HG03469 (cell line): ENCODE data around the gene TDG.

Experiments used
- ATAC-seq: cut with Tn5 transposase; IDR thresholded peaks from one replicate; pipeline ENCODE4 v1.9.1; 2021; ENCODE audit warnings: mild to moderate bottlenecking, moderate library complexity, moderate number of reproducible peaks; ENCODE audit not compliant: unreplicated experiment

TDG gene

GRCh38 chr12:103958621-103959020 lies 7.1 kb upstream of the TDG start:
- no peak for ATAC-seq

GRCh38 chr12:103960616-103961227 lies 5.0 kb upstream of the TDG start:
- no peak for ATAC-seq

- ATAC-seq = no peak
These were observed 3.2 kb upstream of the TDG start for GRCh38 chr12:103962493-103962892.

- no peak for ATAC-seq
These were observed 867 bp upstream of the TDG start for GRCh38 chr12:103964805-103965204.

GRCh38 chr12:103965255-103965589 lies 450 bp upstream of the TDG start:
- ATAC-seq = no peak

- ATAC-seq = no peak
These were observed 1.1 kb downstream of the TDG start for GRCh38 chr12:103966736-103967135.

GRCh38 chr12:103969391-103969790 lies 3.7 kb downstream of the TDG start:
- ATAC-seq = no peak

GRCh38 chr12:103973909-103974308 lies 8.2 kb downstream of the TDG start:
- ATAC-seq = no peak

- no peak for ATAC-seq
These were observed 9.7 kb downstream of the TDG start for GRCh38 chr12:103975368-103975767.

GRCh38 chr12:103978384-103978982 lies 12.8 kb downstream of the TDG start:
- ATAC-seq = no peak

GRCh38 chr12:103986829-103987228 lies 21.2 kb downstream of the TDG start:
- no peak for ATAC-seq

- ATAC-seq = no peak
These were observed 28.6 kb downstream of the TDG start for GRCh38 chr12:103994235-103994634.

GRCh38 chr12:103996595-103996994 lies 30.9 kb downstream of the TDG start:
- no peak for ATAC-seq

GRCh38 chr12:103997286-103997900 lies 31.7 kb downstream of the TDG start:
- no peak for ATAC-seq

GRCh38 chr12:103998976-103999375 lies 33.3 kb downstream of the TDG start:
- ATAC-seq = no peak

- no peak for ATAC-seq
These were observed 35.2 kb downstream of the TDG start for GRCh38 chr12:104000807-104001434.

GRCh38 chr12:104002686-104003085 lies 37.0 kb downstream of the TDG start:
- no peak for ATAC-seq

GRCh38 chr12:104003596-104003995 lies 37.9 kb downstream of the TDG start:
- no peak for ATAC-seq

- no peak for ATAC-seq
These were observed 41.3 kb downstream of the TDG start for GRCh38 chr12:104006929-104007328.

- no peak for ATAC-seq
These were observed 44.4 kb downstream of the TDG start for GRCh38 chr12:104010121-104010520.

- ATAC-seq = no peak
These were observed 45.0 kb downstream of the TDG start for GRCh38 chr12:104010606-104011169.

- no peak for ATAC-seq
These were observed 45.6 kb downstream of the TDG start for GRCh38 chr12:104011253-104011652.
